Choroid plexus epithelial cell (primary cell): ENCODE results near the gene CRISPLD2.

Experiments
- DNase-seq: peaks from one replicate; pipeline ENCODE4 v3.0.0-alpha.2; 2010; ENCODE audit warnings: low read depth
- H3K4me3 ChIP-seq: 2 replicates; pipeline ENCODE4 v1.5.1; 2011; ENCODE audit warnings: low read depth, mild to moderate bottlenecking, control low read depth, low read length, moderate library complexity
- TF ChIP-seq, protein P1 (sequence below): conservative IDR thresholded peaks from 2 replicates; pipeline ENCODE4 v1.5.1; 2011; ENCODE audit warnings: low read depth, mild to moderate bottlenecking, control low read depth, inconsistent platforms, low read length, moderate library complexity

The CRISPLD2 gene

DNA sequence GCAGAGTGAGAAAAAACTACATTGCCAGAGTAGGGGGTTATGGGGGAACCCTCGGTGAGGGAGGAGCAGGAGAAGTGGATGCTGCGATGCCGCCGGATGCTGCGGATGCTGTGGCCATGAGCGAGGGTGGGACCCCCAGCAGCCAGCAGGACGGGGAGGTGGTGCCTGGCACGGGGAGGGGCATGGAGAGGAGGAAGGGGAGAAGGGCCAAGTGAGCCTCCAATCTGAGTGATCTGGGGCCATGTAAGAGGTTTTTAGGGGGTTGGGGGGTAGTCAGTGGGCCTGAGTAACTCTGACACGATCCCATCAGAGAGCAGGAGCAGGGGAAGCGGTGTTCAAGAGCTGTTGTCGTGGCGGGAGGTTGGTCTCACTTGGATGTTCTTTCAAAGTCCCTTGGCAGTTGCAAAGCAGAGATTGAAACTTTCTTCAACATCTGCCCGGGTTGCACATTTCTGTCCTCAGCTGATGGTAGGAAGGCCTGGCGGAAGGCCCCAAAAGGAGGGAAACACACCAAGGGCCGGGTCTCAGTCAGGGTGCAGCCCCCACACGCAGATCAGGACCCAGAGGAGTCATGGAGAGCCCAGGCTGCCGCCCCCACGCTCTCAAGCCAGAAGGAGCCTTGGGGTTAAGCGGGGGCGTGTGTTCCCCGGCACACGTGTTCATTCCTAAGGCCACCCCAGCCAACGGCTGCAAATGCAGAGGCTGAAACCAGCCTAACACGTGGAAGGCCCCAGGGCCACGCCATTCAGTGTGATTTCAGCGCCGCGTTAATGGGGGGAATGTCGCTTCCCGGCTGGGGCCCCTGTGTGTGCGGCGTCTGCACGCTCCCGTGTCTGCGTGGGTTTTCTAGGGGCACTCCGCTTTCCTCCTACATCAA lies 109.9 kb downstream of the CRISPLD2 start:
- TF ChIP-seq, protein P1, sequence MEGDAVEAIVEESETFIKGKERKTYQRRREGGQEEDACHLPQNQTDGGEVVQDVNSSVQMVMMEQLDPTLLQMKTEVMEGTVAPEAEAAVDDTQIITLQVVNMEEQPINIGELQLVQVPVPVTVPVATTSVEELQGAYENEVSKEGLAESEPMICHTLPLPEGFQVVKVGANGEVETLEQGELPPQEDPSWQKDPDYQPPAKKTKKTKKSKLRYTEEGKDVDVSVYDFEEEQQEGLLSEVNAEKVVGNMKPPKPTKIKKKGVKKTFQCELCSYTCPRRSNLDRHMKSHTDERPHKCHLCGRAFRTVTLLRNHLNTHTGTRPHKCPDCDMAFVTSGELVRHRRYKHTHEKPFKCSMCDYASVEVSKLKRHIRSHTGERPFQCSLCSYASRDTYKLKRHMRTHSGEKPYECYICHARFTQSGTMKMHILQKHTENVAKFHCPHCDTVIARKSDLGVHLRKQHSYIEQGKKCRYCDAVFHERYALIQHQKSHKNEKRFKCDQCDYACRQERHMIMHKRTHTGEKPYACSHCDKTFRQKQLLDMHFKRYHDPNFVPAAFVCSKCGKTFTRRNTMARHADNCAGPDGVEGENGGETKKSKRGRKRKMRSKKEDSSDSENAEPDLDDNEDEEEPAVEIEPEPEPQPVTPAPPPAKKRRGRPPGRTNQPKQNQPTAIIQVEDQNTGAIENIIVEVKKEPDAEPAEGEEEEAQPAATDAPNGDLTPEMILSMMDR = no peak
- H3K4me3 ChIP-seq = no peak overlapping the region
- DNase-seq = no peak

DNA sequence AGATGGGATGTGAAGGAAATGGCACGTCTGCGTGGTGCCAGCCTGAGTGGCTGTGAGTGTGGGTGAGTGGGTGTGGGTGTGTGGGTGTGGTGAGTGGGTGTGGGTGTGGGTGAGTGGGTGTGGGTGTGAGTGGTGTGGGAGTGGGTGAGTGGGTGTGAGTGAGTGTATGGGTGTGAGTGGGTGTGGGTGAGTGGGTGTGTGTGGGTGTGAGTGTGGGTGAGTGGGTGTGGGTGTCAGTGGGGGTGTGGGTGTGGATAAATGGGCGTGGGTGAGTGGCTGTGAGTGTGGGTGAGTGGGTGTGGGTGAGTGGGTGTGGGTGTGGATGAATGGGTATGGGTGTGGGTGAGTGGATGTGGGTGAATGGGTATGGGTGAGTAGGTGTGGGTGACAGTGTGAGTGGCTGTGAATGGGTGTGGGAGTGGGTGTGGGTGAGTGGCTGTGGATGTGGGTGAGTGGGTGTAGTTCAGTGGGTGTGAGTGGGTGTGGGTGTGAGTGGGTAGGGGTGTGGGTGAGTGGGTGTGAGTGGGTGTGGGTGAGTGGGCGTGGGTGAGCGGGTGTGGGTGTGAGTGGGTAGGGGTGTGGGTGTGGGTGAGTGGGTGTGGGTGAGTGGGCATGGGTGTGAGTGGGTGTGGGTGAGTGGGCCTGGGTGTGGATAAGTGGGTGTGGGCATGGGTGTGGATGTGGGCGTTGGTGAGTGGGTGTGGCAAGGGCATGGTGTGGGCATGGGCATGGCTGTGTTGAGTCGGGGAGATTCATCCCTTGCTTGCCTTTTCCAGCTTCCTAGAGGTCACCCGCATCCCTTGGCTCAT lies 110.7 kb downstream of the CRISPLD2 start:
- no peak for DNase-seq
- TF ChIP-seq, protein P1 = no peak
- no peak overlapping the region for H3K4me3 ChIP-seq

DNA sequence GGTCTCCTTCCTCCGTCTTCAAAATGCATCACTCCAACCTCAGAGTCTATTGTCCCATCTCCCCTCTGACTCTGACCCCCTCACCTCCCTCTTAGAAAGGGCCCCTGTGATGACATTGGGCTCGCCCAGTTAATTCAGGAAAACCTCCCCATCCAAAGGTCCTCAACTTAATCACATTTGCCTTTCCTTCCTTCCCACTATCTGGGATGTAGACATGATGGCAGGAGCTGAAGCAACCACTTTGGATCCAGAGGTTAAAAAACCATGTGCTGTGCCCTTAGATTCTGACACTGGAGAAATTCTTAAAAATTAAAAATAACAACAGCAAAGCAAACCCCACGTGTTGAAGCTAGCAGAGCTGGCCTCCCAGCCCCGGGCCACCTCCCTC lies 111.3 kb downstream of the CRISPLD2 start:
- H3K4me3 ChIP-seq = no peak overlapping the region
- DNase-seq = no peak
- TF ChIP-seq, protein P1 = no peak

DNA sequence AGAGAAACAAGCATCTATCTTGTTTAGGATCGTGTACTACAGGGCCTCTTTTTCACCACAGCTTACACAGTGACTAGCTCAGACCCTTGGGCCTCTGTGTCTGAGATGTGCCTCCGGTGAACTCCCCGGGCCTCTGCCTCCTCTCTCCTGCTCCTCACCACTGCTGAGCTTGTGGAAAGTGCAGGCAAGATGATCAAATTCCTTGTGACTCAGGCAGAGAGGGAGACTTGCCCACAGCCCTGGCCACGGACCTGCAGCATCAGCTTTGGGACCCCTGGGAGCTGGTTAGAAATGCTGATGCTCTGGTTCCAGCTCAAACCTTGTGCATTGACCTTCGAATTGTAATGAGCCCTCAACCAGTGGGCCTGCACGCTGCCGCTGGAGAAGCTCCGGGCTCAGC lies 111.7 kb downstream of the CRISPLD2 start:
- TF ChIP-seq, protein P1 = no peak

DNA sequence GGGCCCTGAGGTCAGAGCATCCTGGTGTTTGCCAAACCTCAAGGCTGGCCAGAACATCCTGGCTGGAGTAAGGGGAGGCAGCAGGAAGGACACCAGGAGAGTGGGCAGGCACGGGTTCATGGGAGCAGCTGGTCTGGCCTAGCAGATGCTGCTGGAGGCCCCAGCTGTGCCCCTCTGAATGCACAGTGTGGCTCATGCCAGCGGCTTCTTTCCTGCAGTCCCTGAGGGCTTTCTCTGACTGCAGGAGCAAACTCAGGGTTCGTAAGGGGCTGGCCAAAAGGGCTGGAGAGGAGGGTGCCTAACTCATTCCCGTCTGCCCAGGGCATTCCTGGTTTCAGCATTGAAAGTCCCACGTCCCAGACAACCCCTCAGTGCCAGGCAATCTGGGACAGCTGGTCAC lies 112.9 kb downstream of the CRISPLD2 start:
- no peak for DNase-seq
- TF ChIP-seq, protein P1 = no peak
- no peak overlapping the region for H3K4me3 ChIP-seq

More for the DNA sequence above, 111.7 kb downstream of the CRISPLD2 start:
- DNase-seq = no peak
- H3K4me3 ChIP-seq = no peak overlapping the region

DNA sequence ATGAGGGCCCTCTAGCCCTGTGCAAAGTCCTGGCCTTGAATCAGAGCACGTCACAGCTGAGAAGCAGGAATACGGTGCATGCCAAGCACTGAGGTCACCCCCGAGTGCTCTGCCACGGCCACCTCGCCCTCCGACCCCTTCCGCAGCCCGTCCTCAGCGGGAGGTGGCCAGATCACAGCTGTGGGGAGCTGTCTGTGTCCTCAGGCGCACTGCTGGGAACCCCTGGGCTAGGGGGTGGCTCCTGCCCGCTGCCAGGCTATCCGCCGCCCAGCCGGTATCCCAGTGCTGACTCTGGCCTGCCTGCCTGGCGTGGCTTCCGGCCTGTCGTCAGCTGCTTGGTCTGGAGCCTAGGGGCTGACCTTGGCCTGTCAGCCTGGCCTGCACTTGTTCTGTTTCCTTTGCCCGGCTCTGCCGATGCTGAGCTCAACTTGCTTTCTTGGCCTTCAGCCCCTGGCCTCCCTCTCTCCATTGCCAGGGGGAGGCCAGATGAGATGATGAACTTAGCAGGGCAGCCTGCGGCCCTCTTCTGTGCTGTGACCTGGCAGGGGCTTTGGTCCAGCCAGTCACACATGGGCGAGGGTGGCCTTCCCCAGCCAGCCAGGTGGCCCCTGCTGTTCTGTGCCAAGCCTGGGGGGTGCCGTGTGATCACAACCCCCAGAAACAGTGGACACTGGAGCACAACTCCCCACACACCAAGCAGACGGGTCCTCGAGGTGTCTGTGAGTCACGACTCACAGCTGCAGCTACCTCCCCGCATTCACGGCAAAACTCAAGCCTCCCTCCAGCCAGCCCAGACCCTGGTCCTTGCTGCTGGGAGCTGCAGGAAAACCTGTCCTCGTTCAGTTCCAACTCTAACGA lies 114.2 kb downstream of the CRISPLD2 start:
- no peak overlapping the region for H3K4me3 ChIP-seq
- DNase-seq = no peak
- TF ChIP-seq, protein P1 = no peak
